H9 (cell line): ENCODE measurements around the gene COLEC12. TPM values are rescaled to one million over a fixed set of nuclear protein-coding genes. Genes with fewer than 3 reads are reported as not detected.

Experiments used
- DNase-seq: peaks from one replicate; pipeline ENCODE4 v3.0.0-alpha.2; 2017
- H2AFZ ChIP-seq: one replicate; pipeline ENCODE4 v1.6.1; 2013; ENCODE audit warnings: mild to moderate bottlenecking, low read length, control low read depth, moderate library complexity
- H2AK5ac ChIP-seq: 2 replicates; pipeline ENCODE4 v1.6.1; 2013; ENCODE audit warnings: low read length, control low read depth, mixed read lengths; ENCODE audit not compliant: insufficient read length
- H2BK120ac ChIP-seq: one replicate; pipeline ENCODE4 v1.6.1; 2013; ENCODE audit warnings: low read depth, mild to moderate bottlenecking, low read length, control low read depth, inconsistent platforms; ENCODE audit not compliant: poor library complexity, severe bottlenecking
- H2BK12ac ChIP-seq: 2 replicates; pipeline ENCODE4 v1.6.1; 2013; ENCODE audit warnings: low read length, control low read depth, mixed read lengths, low read depth; ENCODE audit not compliant: insufficient read length
- H2BK15ac ChIP-seq: 2 replicates; pipeline ENCODE4 v1.6.1; 2013; ENCODE audit warnings: low read depth, low read length, control low read depth
- H2BK20ac ChIP-seq: one replicate; pipeline ENCODE4 v1.6.1; 2013; ENCODE audit warnings: low read depth, mild to moderate bottlenecking, low read length, control low read depth, inconsistent platforms; ENCODE audit not compliant: poor library complexity, severe bottlenecking
- H2BK5ac ChIP-seq: 2 replicates; pipeline ENCODE4 v1.6.1; 2013; ENCODE audit warnings: low read length, control low read depth, mixed read lengths; ENCODE audit not compliant: insufficient read length
- H3K14ac ChIP-seq: 2 replicates; pipeline ENCODE4 v1.6.1; 2013; ENCODE audit warnings: low read length, control low read depth; ENCODE audit not compliant: insufficient read depth
- H3K18ac ChIP-seq: 2 replicates; pipeline ENCODE4 v1.6.1; 2013; ENCODE audit warnings: low read depth, mild to moderate bottlenecking, mixed read lengths, low read length, control low read depth; ENCODE audit not compliant: insufficient read length
- H3K23ac ChIP-seq: 2 replicates; pipeline ENCODE4 v1.6.1; 2013; ENCODE audit warnings: low read length, control low read depth, mixed read lengths, low read depth; ENCODE audit not compliant: insufficient read length
- H3K23me2 ChIP-seq: 2 replicates; pipeline ENCODE4 v1.6.1; 2013; ENCODE audit warnings: low read depth, mild to moderate bottlenecking, mixed read lengths, low read length, control low read depth; ENCODE audit not compliant: insufficient read length, poor library complexity, severe bottlenecking
- H3K27ac ChIP-seq: 2 replicates; pipeline ENCODE4 v1.5.1; 2013; ENCODE audit warnings: low read length, control low read depth, mixed read lengths, low read depth; ENCODE audit not compliant: insufficient read length
- H3K27me3 ChIP-seq: 2 replicates; pipeline ENCODE4 v1.6.1; 2013; ENCODE audit warnings: low read length, control low read depth, inconsistent platforms; ENCODE audit not compliant: insufficient read depth
- H3K4ac ChIP-seq: 2 replicates; pipeline ENCODE4 v1.6.1; 2013; ENCODE audit warnings: low read depth, mild to moderate bottlenecking, control low read depth, inconsistent platforms, low read length, moderate library complexity
- H3K4me1 ChIP-seq: 2 replicates; pipeline ENCODE4 v1.6.1; 2013; ENCODE audit warnings: low read length, control low read depth, inconsistent platforms; ENCODE audit not compliant: insufficient read depth
- H3K4me2 ChIP-seq: 2 replicates; pipeline ENCODE4 v1.6.1; 2013; ENCODE audit warnings: low read length, control low read depth, mixed read lengths; ENCODE audit not compliant: insufficient read length, insufficient read depth
- H3K56ac ChIP-seq: 2 replicates; pipeline ENCODE4 v1.6.1; 2013; ENCODE audit warnings: low read depth, mild to moderate bottlenecking, mixed read lengths, low read length, control low read depth; ENCODE audit not compliant: insufficient read length
- H3K79me1 ChIP-seq: 2 replicates; pipeline ENCODE4 v1.6.1; 2013; ENCODE audit warnings: low read depth, mild to moderate bottlenecking, moderate library complexity, low read length, control low read depth, inconsistent platforms; ENCODE audit not compliant: insufficient read depth, poor library complexity, severe bottlenecking
- H3K79me2 ChIP-seq: 2 replicates; pipeline ENCODE4 v1.6.1; 2013; ENCODE audit warnings: low read length, control low read depth, inconsistent platforms; ENCODE audit not compliant: insufficient read depth
- H3K9ac ChIP-seq: 2 replicates; pipeline ENCODE4 v1.6.1; 2013; ENCODE audit warnings: low read length, control low read depth, mixed read lengths; ENCODE audit not compliant: insufficient read length; ENCODE audit errors: extremely low read depth
- H3K9me3 ChIP-seq: one replicate; pipeline ENCODE4 v1.6.1; 2013; ENCODE audit warnings: low read depth, low read length, inconsistent platforms; ENCODE audit not compliant: control insufficient read depth
- H3T11ph ChIP-seq: one replicate; pipeline ENCODE4 v1.6.1; 2013; ENCODE audit warnings: mild to moderate bottlenecking, low read length, control low read depth, inconsistent platforms
- H4K20me1 ChIP-seq: one replicate; pipeline ENCODE4 v1.6.1; 2013; ENCODE audit not compliant: control insufficient read depth, insufficient read length, insufficient read depth
- H4K5ac ChIP-seq: 2 replicates; pipeline ENCODE4 v1.6.1; 2013; ENCODE audit warnings: low read depth, mild to moderate bottlenecking, mixed read lengths, low read length, control low read depth; ENCODE audit not compliant: insufficient read length
- H4K8ac ChIP-seq: replicated peaks from 2 replicates; pipeline ENCODE4 v1.6.1; 2013; ENCODE audit warnings: low read length, control low read depth, mixed read lengths, low read depth; ENCODE audit not compliant: insufficient read length
- H4K91ac ChIP-seq: 2 replicates; pipeline ENCODE4 v1.6.1; 2013; ENCODE audit warnings: low read depth, mild to moderate bottlenecking, moderate library complexity, mixed read lengths, low read length, control low read depth; ENCODE audit not compliant: insufficient read length
- H3K27ac Mint-ChIP-seq, 3 experiments: 2 replicates in 2 of 3; 3 replicates in 1 of 3; pipeline ENCODE4 v1.8.0; 2020 to 2021; ENCODE audit warnings: mixed read lengths in 3 of 3, mild to moderate bottlenecking in 1 of 3, moderate library complexity in 1 of 3
- H3K27me3 Mint-ChIP-seq: 2 replicates; pipeline ENCODE4 v1.8.0; 2021; ENCODE audit warnings: low read depth, mild to moderate bottlenecking, moderate library complexity, mixed read lengths
- H3K36me3 Mint-ChIP-seq, 3 experiments: 2 replicates in 2 of 3; 3 replicates in 1 of 3; pipeline ENCODE4 v1.8.0; 2020 to 2021; ENCODE audit warnings: low read depth in 3 of 3, mixed read lengths in 3 of 3; ENCODE audit not compliant: insufficient read depth in 1 of 3
- H3K4me1 Mint-ChIP-seq, 2 experiments: 2 replicates each; pipeline ENCODE4 v1.8.0; 2020; ENCODE audit warnings: mixed read lengths in 2 of 2
- H3K4me3 Mint-ChIP-seq, 2 experiments: 2 replicates in 1 of 2; 3 replicates in 1 of 2; pipeline ENCODE4 v1.8.0; 2020 to 2021; ENCODE audit warnings: mild to moderate bottlenecking in 2 of 2, mixed read lengths in 2 of 2, moderate library complexity in 1 of 2
- H3K9me3 Mint-ChIP-seq, 2 experiments: 2 replicates in 1 of 2; 3 replicates in 1 of 2; pipeline ENCODE4 v1.8.0; 2020; ENCODE audit warnings: mild to moderate bottlenecking in 2 of 2, mixed read lengths in 2 of 2, moderate library complexity in 1 of 2
- CTCF ChIP-seq: fragments of 200-600 bp; sonication (generic); conservative IDR thresholded peaks from 3 replicates; pipeline ENCODE4 v1.8.0; 2021; ENCODE audit warnings: antibody characterized with exemption, mild to moderate bottlenecking
- WGBS: extraction: QIAGEN DNeasy Blood & Tissue Kit; methylation state at CpG from one replicate; pipeline ENCODE4 v1.1.7; 2013; ENCODE audit warnings: missing lambda C conversion rate, low lambda C conversion rate, mixed read lengths; ENCODE audit not compliant: insufficient read length; ENCODE audit errors: extremely low coverage; 5-methylcytosine and 5-hydroxymethylcytosine counted together
- total RNA-seq: library from RNA; stranded (reverse); gene quantifications from 2 replicates; pipeline ENCODE4 v1.2.1, GENCODE V29; 2021

The COLEC12 gene
- total RNA-seq, 1 experiment from 2014 or later: 0.70 TPM

- H3K4ac ChIP-seq: no peak overlapping the region
- no peaks in the 10 kb centered on the region for H3K23me2 ChIP-seq
- no peak overlapping the region for H3K56ac ChIP-seq
- TF ChIP-seq CTCF: no peak
- H3K79me1 ChIP-seq: no peaks in the 10 kb centered on the region
- H3T11ph ChIP-seq: no peak overlapping the region
- no peaks in the 10 kb centered on the region for H4K20me1 ChIP-seq
- H3K79me2 ChIP-seq: no peaks in the 10 kb centered on the region
- no peak overlapping the region for H2BK15ac ChIP-seq
- no peak overlapping the region for H2BK5ac ChIP-seq
- no peak overlapping the region for H3K14ac ChIP-seq
- Mint-ChIP-seq H3K36me3 (no peaks in the 10 kb centered on the region), H3K9me3 (no peaks in the 10 kb centered on the region; a peak in 1 of 5 replicates), H3K27me3 (no peaks in the 10 kb centered on the region), H3K4me1 (no peaks in the 10 kb centered on the region), H3K4me3 (no peak overlapping the region), H3K27ac (no peak overlapping the region)
- H4K8ac ChIP-seq: no peak overlapping the region
- no peaks in the 10 kb centered on the region for H3K27me3 ChIP-seq
- H3K18ac ChIP-seq: no peak overlapping the region
- no peak overlapping the region for H3K9ac ChIP-seq
- H3K4me1 ChIP-seq: no peaks in the 10 kb centered on the region
- no peak overlapping the region for H4K91ac ChIP-seq
- no peak overlapping the region for H2BK120ac ChIP-seq
- no CpG with 5 or more reads among the region's 4 CpGs for WGBS
- no peaks in the 10 kb centered on the region for H3K9me3 ChIP-seq
- H2BK12ac ChIP-seq: no peak overlapping the region
- H3K4me2 ChIP-seq: no peak overlapping the region
- no peak overlapping the region for H2BK20ac ChIP-seq
- no peak overlapping the region for H2AFZ ChIP-seq
- H2AK5ac ChIP-seq: no peak overlapping the region
- DNase-seq: no peak
- H3K23ac ChIP-seq: no peak overlapping the region
- H3K27ac ChIP-seq: no peak overlapping the region
- no peak overlapping the region for H4K5ac ChIP-seq
Measured at GRCh38 chr18:432791-433190, 67.7 kb downstream of the COLEC12 start.
